ENCODE data around the gene IMPA2.

Gene IMPA2

GRCh38 chr18:12057419-12058039, 76.2 kb downstream of the IMPA2 start:
- no peak for TF ChIP-seq CTCF (IDR thresholded peaks at IDR 0.05; ENCODE audit: control insufficient read depth, insufficient read depth, low read depth, low read length, missing control alignments)
- no peak for DNase-seq (ENCODE audit: low read depth)
- no peak overlapping the region for H3K4me3 ChIP-seq (ENCODE audit: control insufficient read depth, low read depth, low read length)

GRCh38 chr18:12059334-12060181, 78.3 kb downstream of the IMPA2 start:
- DNase-seq (ENCODE audit: low read depth): no peak
- no peak for TF ChIP-seq CTCF (IDR thresholded peaks at IDR 0.05; ENCODE audit: control insufficient read depth, insufficient read depth, low read depth, low read length, missing control alignments)
- no peak overlapping the region for H3K4me3 ChIP-seq (ENCODE audit: control insufficient read depth, low read depth, low read length)

GRCh38 chr18:12060182-12060870, 79.0 kb downstream of the IMPA2 start:
- H3K4me3 ChIP-seq (ENCODE audit: control insufficient read depth, low read depth, low read length): no peak overlapping the region
- no peak for DNase-seq (ENCODE audit: low read depth)
- no peak for TF ChIP-seq CTCF (IDR thresholded peaks at IDR 0.05; ENCODE audit: control insufficient read depth, insufficient read depth, low read depth, low read length, missing control alignments)

- no peak for TF ChIP-seq CTCF (IDR thresholded peaks at IDR 0.05; ENCODE audit: control insufficient read depth, insufficient read depth, low read depth, low read length, missing control alignments)
- no peak for DNase-seq (ENCODE audit: low read depth)
- no peak overlapping the region for H3K4me3 ChIP-seq (ENCODE audit: control insufficient read depth, low read depth, low read length)
Observed at GRCh38 chr18:12061685-12062084, 80.4 kb downstream of the IMPA2 start.

- no peak overlapping the region for H3K4me3 ChIP-seq (ENCODE audit: control insufficient read depth, low read depth, low read length)
- TF ChIP-seq CTCF (IDR thresholded peaks at IDR 0.05; ENCODE audit: control insufficient read depth, insufficient read depth, low read depth, low read length, missing control alignments): no peak
- no peak for DNase-seq (ENCODE audit: low read depth)
Observed at GRCh38 chr18:12062974-12063373, 81.7 kb downstream of the IMPA2 start.

GRCh38 chr18:12064086-12064763, 82.9 kb downstream of the IMPA2 start:
- no peak for DNase-seq (ENCODE audit: low read depth)
- no peak for TF ChIP-seq CTCF (IDR thresholded peaks at IDR 0.05; ENCODE audit: control insufficient read depth, insufficient read depth, low read depth, low read length, missing control alignments)
- H3K4me3 ChIP-seq (ENCODE audit: control insufficient read depth, low read depth, low read length): no peak overlapping the region
